Measurements from ENCODE around the gene LRRC71. TPM values are rescaled to one million over a fixed set of nuclear protein-coding genes. Genes with fewer than 3 reads are reported as not detected.

The LRRC71 gene
- total RNA-seq, 3 donors from 2014 or later: not detected

DNA sequence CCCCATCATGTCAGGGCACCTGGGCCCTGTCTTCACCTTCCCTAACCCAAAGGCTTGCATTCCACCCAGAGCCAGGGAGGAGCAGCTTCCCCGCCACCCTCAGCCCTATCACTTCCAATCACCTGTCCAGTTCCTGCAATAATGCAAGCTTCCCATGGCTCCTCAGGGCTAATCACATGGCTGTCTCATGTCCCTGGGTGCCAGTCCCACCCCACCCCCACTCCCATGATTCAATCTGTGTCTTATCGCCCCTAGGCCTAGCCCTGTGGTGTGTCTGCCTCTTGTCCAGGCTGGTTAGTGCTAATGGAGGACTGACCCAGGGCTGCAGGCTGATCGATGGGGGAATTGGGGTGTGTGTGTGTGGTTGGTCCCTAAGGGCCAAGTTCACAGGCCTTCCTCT is 37.9 kb upstream of the LRRC71 start:
- intact Hi-C loops (cut with DNase I, micrococcal nuclease): no loop called here

DNA sequence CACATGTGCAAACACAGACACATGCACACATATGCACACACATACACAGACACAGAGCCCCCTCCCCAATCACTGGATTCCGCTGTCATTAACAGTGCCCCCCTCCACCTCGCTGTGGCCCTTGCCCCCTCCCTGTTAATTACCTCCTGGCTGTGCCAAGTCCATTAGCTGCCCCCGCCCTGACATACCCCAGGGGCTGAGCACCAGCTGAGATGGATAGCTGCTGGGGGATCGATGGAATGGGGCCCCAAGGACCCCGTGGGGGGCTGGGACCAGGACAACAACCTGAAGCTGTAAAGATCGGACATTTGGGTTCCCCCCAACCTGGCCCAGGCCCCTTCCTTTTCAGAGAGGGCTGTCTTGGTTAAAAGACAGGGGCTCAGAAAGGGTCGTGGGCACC is 36.5 kb upstream of the LRRC71 start:
- intact Hi-C loops (cut with DNase I, micrococcal nuclease): no loop called here
- DNase-seq (no peak), ATAC-seq (no peak)
- no peaks in the 10 kb centered on the region for H3K9me3 ChIP-seq
- H3K36me3 ChIP-seq (ENCODE audit: low read depth): no peaks in the 10 kb centered on the region
- TF ChIP-seq, protein P1, sequence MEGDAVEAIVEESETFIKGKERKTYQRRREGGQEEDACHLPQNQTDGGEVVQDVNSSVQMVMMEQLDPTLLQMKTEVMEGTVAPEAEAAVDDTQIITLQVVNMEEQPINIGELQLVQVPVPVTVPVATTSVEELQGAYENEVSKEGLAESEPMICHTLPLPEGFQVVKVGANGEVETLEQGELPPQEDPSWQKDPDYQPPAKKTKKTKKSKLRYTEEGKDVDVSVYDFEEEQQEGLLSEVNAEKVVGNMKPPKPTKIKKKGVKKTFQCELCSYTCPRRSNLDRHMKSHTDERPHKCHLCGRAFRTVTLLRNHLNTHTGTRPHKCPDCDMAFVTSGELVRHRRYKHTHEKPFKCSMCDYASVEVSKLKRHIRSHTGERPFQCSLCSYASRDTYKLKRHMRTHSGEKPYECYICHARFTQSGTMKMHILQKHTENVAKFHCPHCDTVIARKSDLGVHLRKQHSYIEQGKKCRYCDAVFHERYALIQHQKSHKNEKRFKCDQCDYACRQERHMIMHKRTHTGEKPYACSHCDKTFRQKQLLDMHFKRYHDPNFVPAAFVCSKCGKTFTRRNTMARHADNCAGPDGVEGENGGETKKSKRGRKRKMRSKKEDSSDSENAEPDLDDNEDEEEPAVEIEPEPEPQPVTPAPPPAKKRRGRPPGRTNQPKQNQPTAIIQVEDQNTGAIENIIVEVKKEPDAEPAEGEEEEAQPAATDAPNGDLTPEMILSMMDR (IDR thresholded peaks at IDR 0.05): no peak
- H3K4me1 ChIP-seq (ENCODE audit: low read depth): no peaks in the 10 kb centered on the region
- H3K4me3 ChIP-seq: no peak overlapping the region

More for the DNA sequence above, 37.9 kb upstream of the LRRC71 start:
- ATAC-seq (no peak), DNase-seq (no peak)
- no peaks in the 10 kb centered on the region for H3K9me3 ChIP-seq
- TF ChIP-seq, protein P1 (IDR thresholded peaks at IDR 0.05): no peak
- no peak overlapping the region for H3K4me3 ChIP-seq
- no peaks in the 10 kb centered on the region for H3K36me3 ChIP-seq (ENCODE audit: low read depth)
- H3K4me1 ChIP-seq (ENCODE audit: low read depth): no peaks in the 10 kb centered on the region

DNA sequence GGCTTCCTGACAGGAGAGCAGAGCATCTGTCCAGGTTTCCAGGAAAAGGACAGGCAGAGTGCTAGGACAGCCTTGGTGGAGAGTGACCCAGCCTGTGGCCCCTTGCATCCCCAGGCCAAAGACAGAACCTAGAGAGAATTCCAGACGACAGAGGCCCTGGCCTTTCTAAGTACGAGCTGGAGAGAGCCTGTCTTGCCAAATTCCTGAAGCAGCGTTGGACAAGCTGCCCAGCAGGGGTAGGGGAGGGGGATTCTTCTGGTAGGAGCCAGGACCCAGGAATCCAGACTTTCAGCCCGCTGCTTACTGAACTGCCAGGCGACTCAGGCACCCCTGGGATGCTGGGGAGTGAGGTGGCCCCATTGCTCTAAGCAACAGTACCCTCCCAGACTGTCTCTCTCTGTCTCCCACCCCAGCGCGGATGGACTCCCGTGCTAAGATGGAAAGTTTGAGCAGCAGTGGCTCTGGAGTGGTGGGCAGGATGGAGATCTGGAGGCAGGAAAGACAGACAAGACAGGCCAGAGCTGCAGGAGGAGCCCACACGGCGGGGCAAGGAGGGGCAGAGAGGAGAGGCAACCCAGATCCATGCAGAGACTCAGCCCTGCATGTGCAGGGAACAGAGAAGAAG is 35.8 kb upstream of the LRRC71 start:
- ATAC-seq (no peak), DNase-seq (no peak)
- no peak overlapping the region for H3K4me3 ChIP-seq
- intact Hi-C loops (cut with DNase I, micrococcal nuclease): no loop called here
- no peaks in the 10 kb centered on the region for H3K9me3 ChIP-seq
- TF ChIP-seq, protein P1 (IDR thresholded peaks at IDR 0.05): no peak
- H3K36me3 ChIP-seq (ENCODE audit: low read depth): no peaks in the 10 kb centered on the region
- H3K4me1 ChIP-seq (ENCODE audit: low read depth): no peaks in the 10 kb centered on the region

DNA sequence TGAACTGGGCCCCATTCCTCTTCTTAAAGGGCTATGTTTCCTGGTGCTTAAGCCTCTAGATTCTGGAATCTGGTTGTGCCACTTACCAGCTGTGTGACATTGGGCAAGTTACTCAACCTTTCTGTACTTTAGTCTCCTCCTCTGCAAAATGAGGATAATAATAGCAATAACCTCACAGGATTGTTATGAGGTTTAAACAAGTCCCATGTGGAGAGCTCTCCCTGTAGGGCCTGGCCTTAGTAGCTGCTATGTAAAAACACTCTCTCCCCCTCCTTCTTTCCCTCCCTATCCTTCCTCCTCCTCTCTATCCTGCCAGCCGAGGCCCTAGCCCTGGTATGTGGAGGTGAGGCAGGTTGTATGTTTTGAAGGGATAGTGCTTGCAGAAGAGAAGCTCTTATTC is 35.1 kb upstream of the LRRC71 start:
- ATAC-seq: no peak
- no peaks in the 10 kb centered on the region for H3K4me1 ChIP-seq (ENCODE audit: low read depth)
- H3K4me3 ChIP-seq: no peak overlapping the region
- no peak for DNase-seq
- intact Hi-C loops (cut with DNase I, micrococcal nuclease): no loop called here
- TF ChIP-seq, protein P1 (IDR thresholded peaks at IDR 0.05): no peak
- H3K9me3 ChIP-seq: no peaks in the 10 kb centered on the region
- H3K36me3 ChIP-seq (ENCODE audit: low read depth): no peaks in the 10 kb centered on the region

DNA sequence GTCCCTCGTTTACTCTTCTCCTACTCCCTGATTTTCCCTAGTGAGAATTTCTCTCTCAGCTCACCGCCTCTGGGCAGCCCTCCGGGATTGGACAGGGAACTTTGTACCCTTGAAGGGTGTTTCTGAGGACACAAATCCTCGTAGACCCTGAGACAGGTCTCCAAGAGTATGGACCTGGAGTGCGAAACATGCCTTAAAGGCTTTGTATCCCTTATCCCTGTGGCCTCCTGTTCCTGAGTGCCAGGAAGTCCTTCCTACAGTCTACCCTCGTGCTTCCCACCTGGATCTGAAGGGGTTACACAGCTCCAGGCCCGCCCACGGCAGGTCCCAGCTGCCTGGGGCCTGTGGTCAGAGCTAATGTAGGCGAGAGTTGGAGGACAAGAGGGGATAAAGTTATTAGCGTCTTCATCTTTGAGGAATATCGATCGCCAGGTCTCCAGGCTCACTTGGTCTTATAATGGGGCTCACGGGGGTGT is 34.5 kb upstream of the LRRC71 start:
- ATAC-seq (no peak), DNase-seq (no peak)
- intact Hi-C loops (cut with DNase I, micrococcal nuclease): no loop called here
- Histone ChIP-seq H3K4me3 (no peak overlapping the region), H3K4me1 (ENCODE audit: low read depth) (no peaks in the 10 kb centered on the region), H3K9me3 (no peaks in the 10 kb centered on the region), H3K36me3 (ENCODE audit: low read depth) (no peaks in the 10 kb centered on the region)
- TF ChIP-seq, protein P1 (IDR thresholded peaks at IDR 0.05): no peak
